Stimulated activated CD4-positive, alpha-beta T cell treated with anti-CD3 and anti-CD28 coated beads, Interleukin-12 subunit alpha, Interleukin-12 subunit beta, amount 100 ng/mL, for 24 hours (primary cell): ENCODE data around the gene SLC38A10.

ENCODE experiments used
- DNase-seq, 2 experiments: peaks; one replicate each; pipeline ENCODE4 v3.0.0-alpha.2; 2020; ENCODE audit warnings: low read depth in 2 of 2

The SLC38A10 gene

DNA sequence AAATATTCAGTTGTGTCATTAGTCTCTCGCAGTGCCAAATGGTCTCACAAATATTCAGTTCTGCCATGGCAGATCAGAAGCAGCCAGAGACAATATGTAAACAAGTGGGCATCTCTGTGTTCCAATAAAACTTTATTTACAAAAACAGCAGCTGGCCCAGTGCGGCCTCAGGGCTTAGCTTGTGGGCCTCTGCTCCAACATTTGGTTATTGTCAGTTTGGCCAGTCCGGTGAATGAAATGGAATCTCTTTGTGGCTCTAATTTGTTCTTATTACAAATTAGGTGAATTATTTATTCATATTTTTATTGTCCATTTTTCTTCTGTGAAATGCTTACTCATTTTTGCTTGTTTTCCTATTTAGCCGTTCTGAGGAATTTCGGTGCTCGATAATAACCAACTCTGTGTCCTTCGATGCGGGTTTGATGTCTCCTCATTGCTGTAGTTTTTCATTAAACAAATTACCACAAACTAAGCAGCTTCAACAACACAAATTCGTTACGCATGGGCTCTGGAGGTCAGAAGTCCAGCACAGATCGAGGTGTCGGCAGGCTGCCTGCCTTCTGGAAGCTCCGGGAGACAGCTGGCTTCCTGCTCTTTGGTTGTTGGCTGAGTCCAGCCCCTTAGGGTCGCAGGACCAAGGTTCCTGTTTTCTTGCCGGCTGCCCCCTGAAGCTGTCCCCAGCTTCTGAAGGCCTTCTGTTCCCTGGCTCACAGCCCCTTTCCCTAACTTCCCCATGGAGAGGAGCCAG lies 4.1 kb upstream of the SLC38A10 start:
- DNase-seq: no peak

DNA sequence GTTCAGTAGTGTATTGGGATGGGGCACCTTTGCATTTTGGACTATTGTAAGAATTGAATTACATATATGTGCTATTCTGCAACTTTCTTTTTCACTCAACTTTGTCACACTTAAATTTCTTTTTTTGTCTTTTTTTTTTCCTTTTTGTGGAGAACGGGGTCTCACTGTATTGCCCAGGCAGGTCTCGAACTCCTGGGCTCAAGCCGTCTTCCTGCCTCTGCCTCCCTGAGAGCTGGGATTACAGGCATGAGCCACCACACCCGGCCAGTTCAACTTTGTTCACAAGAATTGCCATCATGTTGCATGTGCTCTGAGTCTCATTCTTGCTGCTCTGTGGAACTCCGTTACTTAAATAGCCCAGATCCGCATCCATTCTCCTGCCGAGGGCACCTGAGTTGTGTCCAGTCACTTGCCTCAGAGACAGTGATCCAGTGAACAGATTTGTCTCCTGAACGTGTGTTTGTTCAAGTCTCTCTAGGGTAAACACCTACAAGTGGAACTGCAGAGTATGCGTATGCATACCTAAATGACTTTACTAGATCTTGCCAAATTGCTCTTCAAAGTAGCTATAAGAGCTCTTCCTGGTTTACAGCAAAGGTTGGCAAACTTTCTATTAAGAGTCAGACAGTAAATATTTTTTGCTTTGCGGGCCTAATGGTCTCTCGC lies 3.4 kb upstream of the SLC38A10 start:
- no peak for DNase-seq

DNA sequence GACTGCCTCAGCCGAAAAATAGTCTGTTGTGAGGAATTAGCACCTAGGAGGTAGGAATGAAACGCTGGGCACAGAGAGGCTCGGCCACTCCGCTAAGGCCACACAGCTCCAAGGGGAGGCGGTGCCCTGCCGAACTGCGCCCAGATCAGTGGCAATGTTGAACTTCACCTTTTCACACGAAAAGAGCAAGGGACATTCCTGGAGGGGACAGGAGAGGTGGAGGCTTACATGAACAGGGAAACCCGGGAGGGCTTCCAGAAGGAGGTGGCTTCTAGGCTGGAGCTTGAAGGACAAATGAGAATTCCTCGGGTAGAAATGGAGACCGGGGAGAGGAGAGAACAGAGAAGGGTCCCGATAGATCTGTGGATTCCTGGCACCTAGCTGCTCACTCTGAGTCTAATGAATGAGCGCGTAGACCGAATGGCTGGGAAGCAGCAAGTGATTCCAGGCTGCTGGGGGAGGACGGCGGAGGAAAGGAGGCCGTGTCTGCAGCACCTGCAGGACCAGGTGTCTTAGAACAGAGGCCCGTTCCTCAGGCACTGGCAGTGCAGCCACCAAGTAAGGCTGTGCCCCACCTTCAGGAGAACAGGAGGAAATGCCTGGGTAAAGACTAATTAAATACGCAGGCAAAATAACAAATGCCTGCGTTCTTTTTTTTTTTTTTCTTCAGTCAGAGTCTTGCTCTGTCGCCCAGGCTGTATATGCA lies 722 bp upstream of the SLC38A10 start:
- DNase-seq: no peak

DNA sequence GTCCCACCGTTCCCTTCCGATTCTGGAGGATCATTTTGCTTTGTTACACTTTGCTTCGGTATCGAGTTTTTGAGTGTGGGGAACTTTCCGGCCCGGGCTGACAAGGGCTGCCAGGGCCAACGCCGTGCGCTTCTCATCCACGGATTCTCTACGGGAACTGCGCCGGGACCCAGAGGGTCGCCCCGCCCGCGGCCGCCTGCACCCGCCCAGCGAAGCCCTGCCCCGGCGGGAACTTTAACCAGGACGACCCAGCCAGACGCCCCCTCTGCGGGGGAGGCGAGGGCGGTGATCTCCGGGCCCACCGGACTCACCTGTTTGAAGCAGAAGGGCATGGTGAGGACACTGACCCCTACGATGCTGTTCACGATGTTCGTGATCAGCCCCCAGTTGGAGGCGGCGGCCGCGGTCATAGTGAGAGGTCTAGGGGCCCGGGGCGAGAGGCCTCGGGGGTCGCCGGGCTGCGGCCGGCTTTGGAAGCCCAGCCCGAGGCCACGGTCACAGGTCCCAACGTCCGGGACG lies 536 bp downstream of the SLC38A10 start:
- DNase-seq: no peak

DNA sequence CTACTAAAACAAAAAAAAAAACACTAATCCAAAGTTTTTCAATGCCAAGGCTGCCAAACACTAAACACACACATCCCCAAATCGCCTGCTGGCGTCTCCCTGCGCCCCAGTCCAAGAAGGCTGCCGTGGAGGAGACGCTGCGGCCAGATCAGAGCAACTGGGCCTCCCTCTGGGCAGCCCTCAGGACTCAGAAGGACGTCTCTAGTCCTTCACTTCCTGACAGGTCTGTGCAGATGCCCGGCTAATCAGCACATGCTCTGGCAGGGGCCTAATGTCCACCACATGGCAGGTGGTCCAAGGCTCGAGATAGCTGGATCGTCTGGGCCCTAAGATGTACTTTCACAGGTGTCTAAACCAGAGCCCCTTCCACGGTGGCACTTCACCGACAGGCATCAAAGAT lies 2.7 kb downstream of the SLC38A10 start:
- no peak for DNase-seq

DNA sequence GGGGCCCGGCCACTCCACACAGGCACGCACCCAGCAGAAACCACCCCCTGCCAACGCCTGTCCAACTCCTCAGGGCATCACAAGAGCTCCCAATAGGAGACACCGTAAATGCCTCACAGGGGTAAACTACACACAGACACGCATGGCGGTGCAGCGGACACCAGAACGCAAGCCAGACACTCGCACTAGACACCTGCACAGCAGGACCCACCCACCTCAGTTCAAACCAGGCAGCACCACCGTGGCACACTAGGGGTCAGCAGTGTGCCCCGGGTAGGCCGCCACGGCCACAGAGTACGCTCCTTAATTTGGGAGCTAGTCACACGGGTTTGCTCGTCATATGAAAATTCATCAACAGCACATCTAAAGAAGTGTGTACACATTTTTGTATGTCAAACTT lies 3.4 kb downstream of the SLC38A10 start:
- peak; percentile 55 to 70 for DNase-seq

DNA sequence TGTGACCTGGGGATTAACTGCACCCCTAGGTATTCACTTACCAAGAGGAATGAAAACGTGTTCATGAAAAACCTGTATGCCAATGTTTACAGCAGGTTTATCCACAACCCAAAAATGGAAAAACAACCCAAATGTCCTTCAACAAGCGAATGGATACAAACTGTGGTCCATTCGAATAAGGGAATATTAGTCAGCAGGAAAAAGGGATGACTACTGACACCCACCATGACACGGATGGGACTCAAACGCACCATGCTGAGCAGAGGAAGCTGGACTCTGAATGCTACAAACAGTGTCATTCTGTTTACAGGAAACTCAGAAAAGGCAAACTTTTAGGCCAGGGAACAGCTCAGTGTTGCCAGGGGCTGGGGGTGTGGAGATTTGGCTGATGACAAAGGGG lies 4.9 kb downstream of the SLC38A10 start:
- DNase-seq: no peak

DNA sequence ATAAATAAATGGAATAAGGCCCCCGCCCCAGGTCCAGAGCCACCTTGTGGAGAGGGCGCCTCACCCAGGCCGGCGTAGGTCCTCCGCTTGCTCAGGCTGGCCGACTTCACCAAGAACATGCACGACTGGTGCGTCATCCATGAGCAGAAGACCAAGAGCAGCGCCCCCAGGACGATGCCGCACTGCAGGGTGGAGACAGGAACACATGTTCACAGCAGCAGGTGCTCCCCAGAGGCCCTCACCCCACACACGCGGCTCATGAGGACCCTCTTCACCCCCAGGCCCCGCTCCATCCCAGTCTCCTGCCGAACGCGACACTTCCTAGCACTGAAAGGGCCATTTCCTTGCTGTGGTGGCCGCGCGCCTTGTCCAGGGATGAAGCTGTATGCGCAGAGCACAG lies 5.5 kb downstream of the SLC38A10 start:
- no peak for DNase-seq

DNA sequence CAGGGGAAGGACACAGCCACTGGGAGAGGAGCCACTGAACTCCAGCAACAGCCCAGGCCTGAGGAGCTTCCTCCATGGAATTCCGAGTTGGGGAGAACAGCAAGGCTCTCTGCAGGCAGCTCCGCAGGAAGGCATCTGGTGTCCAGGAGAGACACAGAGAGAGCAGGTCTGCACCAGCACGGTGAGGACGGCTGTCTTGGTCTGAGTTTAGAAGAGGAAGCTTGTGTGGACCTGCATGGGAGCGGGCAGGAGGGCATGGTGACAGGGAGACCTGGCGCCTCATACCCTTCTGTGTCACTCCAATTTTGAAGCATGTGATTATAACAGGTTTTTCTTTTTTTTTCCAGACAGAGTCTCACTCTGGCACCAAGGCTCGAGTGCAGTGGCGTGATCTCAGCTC lies 6.4 kb downstream of the SLC38A10 start:
- DNase-seq: no peak

DNA sequence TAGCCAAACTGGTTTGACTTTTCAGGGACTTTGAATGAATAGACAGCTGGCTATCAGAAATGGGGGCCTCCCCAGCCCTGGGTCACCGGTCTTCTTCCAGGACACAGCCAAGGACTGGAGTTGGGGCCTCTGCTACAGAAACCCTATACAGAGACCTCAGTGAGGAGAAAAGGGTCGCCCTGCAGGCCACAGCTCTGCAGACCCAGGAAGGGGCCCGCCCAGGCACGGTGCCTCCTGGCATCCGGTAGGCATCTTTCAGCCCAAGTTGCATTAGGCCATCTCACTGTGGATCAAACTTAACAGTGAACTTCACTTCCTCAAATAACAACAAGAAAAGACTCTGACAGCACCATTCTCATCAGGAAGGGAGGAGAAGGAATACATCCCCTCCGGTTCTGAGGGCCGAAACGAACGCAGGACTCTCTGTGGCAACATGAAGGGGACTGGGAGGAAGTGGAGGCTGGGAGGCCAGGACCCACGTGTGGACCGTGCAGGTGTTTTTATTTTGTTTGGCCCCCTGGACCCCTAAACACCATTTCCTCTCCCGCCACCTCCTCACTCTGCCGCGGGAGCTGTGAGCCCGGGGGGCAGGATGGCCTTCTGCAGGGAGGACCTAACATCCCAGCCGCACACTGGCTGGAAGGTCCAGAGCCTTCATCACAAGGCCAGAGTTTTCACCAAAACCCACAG lies 7.2 kb downstream of the SLC38A10 start:
- no peak for DNase-seq

DNA sequence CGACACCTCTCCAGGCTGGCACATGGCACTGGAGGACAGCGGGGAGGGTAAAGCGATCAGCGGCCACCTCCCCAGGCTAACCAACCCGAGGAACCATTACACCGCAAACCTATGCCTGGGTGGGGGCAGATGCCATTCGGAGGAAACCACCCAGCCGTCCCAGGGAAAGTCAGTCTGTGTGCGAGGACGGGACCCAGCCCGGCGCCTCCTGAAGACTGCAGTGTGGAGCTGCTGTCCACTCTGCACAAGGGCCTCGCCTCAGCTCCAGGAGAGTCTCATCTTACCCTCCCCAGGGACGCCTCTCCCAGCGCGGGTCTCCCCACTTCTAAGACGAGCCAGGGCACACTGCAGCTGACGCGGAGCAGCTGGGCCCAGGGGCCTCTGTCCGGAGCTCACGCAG lies 8.0 kb downstream of the SLC38A10 start:
- DNase-seq: no peak

DNA sequence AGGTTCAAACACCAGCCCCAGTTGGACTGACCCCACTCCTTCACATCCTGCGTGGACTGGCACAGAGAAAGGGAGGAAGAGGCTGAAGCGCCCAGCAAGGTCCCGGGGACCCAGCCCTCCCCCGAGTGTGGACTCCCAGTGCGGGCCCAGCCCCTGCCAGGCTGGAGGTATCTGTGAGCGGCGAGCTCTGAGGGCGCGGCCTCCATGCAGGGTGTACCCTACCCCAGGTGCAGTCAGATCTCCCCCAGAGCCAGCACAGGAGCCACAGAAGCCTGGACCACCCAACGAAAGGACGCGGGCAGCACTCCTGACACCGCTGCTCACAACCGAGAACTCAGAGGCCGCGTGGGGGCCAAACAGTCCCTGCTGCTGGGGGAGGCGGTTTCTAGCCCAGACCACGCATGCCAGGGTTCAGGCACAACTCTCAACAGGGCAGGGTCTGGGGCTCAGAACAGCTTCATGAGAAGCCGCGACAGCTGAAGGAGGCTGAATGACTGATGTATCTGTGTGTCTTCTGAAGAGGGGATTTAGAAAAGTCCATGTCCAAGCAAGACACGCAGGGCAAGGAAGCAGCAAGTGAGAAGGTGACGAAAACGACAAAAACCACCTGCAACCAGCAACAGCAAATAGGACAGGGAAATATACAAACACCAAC lies 8.5 kb downstream of the SLC38A10 start:
- DNase-seq: no peak

DNA sequence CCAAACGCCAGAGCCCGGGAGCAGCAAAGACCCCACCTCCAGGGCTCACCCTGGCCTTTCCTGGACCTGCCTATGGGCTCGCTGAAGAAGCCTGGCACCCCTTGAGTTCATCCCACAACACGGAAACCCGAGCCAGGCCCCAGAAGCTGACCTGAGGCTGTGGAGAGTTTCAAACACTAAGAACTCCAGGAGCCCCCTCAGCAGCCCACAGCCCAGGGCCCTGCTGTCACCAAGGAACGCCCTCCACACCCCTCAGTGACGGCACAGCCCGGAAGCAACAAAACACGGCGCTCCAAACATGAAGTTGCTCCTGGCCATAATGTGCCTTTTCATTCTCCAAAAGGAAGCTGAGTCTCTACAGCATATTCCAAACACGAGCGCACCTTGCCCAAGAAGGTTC lies 9.2 kb downstream of the SLC38A10 start:
- no peak for DNase-seq

DNA sequence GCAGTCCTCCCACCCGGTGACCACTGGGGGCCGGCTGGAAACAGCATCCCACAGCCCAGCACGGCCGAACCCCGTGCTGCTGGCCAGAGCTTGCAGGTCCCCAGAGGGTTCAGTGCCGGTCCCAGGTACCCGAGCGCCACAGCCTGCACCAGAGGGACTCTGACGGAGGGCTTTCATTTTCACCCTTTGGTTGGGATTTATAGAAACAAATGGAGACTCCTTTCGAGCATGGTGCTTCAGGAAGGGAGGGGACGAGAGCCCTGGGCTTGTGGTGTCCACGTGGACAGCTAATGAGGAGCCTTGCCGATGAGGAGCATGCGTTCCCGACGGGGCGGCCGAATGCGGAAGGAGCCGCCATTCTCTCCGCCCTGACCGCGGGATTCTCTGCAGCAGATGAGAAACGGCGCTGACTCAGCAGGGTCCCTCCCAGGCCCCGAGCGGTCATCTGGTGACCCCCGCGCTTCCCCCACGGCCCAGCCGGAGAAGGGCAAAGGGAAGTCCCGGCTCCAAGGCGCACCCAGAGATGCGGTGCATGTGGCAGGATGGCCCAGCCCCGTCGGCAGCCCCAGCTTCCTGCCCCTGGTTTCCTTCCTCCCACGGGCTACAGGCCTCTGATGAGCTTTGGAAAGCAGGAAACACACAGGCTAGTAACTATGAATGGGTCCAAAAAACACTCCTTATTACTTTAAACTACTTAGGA lies 9.8 kb downstream of the SLC38A10 start:
- DNase-seq: peak; percentile 43 to 61

DNA sequence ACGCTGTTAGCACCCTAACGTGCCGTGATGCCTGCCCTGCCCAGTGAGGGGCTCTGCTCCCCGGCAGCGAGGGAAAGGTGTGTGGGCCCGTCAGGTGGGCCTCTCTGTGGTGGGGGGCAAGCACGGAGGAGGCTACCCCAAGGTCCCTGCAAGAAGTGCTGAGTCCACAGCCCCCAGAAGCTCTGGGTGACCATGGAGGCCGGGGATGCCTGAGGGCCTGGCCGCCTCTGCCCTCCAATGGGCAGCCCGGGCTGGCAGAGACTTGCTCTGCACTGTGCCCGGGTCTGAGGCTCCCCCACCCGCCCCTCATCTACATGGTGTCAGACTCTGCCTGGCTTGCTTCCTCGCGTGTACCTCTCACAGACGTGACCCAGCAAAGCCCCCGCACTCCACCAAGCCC lies 12.2 kb downstream of the SLC38A10 start:
- no peak for DNase-seq

DNA sequence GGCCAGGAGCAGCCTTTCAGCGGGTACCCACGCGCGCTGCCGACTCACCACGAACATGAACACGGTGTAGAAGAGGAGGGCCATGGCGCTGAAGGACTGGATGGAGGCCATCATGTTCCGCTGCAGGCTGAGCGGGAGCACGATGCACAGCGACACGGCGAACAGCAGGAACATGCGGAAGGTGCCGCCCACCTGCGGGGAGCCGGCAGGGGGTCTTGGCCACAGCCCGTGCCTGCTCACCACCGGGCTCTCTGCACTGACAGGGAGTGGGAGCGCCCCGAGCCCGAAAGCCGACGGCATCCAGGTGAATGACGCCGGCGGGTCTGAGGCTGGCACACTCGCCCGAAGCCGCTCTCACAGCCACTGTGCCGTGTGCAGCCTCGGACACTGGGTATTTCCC lies 13.0 kb downstream of the SLC38A10 start:
- DNase-seq: no peak

DNA sequence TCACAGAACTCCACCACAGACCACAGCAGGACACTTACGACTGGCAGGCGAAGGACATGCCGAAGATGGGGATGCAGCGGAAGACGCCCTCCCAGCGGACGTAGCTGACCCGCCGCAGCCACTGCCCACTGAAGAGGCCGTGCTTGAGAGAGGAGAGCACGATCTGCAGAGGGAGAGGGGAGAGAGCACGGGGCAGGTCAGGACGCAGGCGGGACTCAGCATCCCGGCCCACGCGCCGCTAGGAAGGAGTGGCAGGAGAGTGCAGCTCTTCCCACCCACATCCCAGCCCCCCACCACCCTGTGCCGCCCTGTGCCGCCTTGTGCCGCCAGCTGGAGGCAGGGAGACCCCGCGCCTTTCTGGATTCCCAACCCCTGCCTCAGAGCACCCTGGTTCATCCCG lies 14.5 kb downstream of the SLC38A10 start:
- DNase-seq: no peak

DNA sequence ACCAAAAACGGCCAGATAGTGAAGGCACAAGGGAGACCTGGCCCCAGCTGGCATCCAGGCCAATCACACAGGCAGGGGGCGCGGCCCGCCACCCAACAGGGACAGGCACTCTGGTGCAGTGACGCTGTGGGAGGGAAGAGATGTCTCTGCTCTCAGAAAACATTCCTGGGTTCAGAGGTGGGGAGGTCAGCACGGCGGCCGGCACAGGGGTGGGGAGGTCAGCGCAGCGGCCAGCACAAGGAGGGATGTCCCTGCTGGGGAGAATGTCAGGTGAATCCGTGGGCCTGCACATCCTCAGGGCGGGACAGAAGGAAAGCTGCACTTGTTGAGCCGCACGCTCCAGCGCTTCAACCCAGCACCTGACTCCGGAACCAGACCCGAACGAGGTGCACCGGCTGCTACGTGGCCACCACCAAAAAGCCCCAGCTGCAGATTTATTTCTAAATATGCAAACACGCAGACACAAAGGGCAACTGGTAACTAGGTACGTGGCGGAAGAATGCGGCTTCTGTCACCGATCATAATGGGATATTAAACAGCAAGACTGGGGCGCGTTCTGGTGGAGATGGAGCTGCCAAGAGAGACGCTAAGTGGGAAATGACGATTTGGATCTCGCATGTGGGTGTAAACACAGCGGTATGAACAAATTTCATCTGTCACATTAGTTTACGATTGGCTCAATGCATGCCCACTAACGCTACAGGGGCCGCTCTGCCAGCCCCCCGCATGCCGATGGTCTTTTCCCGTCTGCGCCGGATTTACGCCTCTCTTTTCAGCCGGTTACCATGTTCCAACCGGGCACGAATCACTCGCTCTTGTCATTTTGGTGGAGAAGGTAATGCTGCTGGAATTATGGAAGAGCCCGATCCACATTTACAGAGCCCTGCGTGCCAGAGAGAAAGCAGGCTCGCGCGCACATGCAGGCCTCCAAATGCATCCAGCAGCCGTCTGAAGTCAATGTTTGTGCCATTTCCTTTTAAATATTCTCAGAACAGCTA lies 15.5 kb downstream of the SLC38A10 start:
- DNase-seq: no peak

DNA sequence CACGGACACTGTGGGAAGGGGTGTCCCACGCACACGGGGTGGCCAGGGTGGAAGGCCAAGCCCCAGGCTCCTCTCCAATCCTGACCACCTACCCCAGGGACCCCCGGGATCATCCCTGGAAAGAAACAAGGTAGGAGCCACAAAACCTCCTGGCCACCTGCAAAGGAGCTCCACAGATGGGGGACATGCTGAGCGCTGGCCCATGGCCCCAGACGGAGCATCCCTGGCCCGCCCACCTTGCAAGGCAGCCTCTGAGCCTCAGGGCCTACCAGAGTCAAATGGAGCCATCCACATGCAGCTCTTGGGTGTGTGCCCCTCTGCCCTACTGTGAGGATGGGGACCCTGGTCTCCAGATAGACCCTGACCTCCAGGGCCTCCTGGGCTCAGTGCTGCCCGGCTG lies 16.3 kb downstream of the SLC38A10 start:
- DNase-seq: no peak
